Neural cell (in vitro differentiated cells): ENCODE results near the gene GAREM1. TPM values are rescaled to one million over a fixed set of nuclear protein-coding genes. Genes with fewer than 3 reads are reported as not detected.

Experiments
- H2AFZ ChIP-seq: fragments of 200-600, 300-800 bp; sonication (generic), shearing (Covaris generic); 2 replicates; pipeline ENCODE4 v1.6.0; 2014; ENCODE audit warnings: low read depth, mild to moderate bottlenecking, antibody characterized with exemption, low read length, moderate library complexity
- H3F3A ChIP-seq: fragments of 200-600 bp; shearing (Covaris generic); 2 replicates; pipeline ENCODE4 v1.6.1; 2016; ENCODE audit warnings: mild to moderate bottlenecking, moderate library complexity, mixed read lengths, antibody characterized with exemption, low read length; ENCODE audit not compliant: insufficient read depth, poor library complexity, severe bottlenecking
- H3K27ac ChIP-seq: fragments of 200-600, 300-800 bp; sonication (generic), shearing (Covaris generic); 2 replicates; pipeline ENCODE4 v1.5.1; 2014; ENCODE audit warnings: mild to moderate bottlenecking, low read length, moderate library complexity
- H3K27me3 ChIP-seq: fragments of 300-800, 200-600 bp; sonication (generic), shearing (Covaris generic); 2 replicates; pipeline ENCODE4 v1.6.0; 2014; ENCODE audit warnings: mild to moderate bottlenecking, low read depth, low read length, moderate library complexity; ENCODE audit not compliant: insufficient read depth
- H3K36me3 ChIP-seq: fragments of 300-800, 200-600 bp; sonication (generic), shearing (Covaris generic); 2 replicates; pipeline ENCODE4 v1.5.1; 2014; ENCODE audit warnings: mild to moderate bottlenecking, antibody characterized with exemption, low read length, moderate library complexity; ENCODE audit not compliant: insufficient read depth
- H3K4me2 ChIP-seq: fragments of 300-800, 200-600 bp; sonication (generic), shearing (Covaris generic); 2 replicates; pipeline ENCODE4 v1.6.0; 2014; ENCODE audit warnings: mild to moderate bottlenecking, low read length
- H3K4me3 ChIP-seq: fragments of 300-800, 200-600 bp; sonication (generic), shearing (Covaris generic); 2 replicates; pipeline ENCODE4 v1.5.1; 2014; ENCODE audit warnings: mild to moderate bottlenecking, low read length, moderate library complexity
- H3K79me2 ChIP-seq: fragments of 200-600 bp; shearing (Covaris generic); replicated peaks from 2 replicates; pipeline ENCODE4 v1.6.0; 2014; ENCODE audit warnings: mild to moderate bottlenecking, low read length, moderate library complexity; ENCODE audit not compliant: insufficient read depth
- H3K9ac ChIP-seq: fragments of 300-800, 200-600 bp; sonication (generic), shearing (Covaris generic); 2 replicates; pipeline ENCODE4 v1.6.1; 2016; ENCODE audit warnings: mild to moderate bottlenecking, low read length, mixed read lengths
- H3K9me2 ChIP-seq: fragments of 200-600 bp; shearing (Covaris generic); 2 replicates; pipeline ENCODE4 v1.6.1; 2016; ENCODE audit warnings: mild to moderate bottlenecking, low read length, mixed read lengths; ENCODE audit not compliant: insufficient read depth
- H3K9me3 ChIP-seq: fragments of 200-600, 300-800 bp; sonication (generic), shearing (Covaris generic); 2 replicates; pipeline ENCODE4 v1.6.1; 2016; ENCODE audit warnings: mild to moderate bottlenecking, mixed run types, low read length, moderate library complexity, mixed read lengths
- H4K20me1 ChIP-seq: fragments of 200-600 bp; shearing (Covaris generic); 2 replicates; pipeline ENCODE4 v1.6.1; 2016; ENCODE audit warnings: mild to moderate bottlenecking, mixed run types; ENCODE audit not compliant: insufficient read depth
- EP300 ChIP-seq: fragments of 450-650 bp; conservative IDR thresholded peaks from 2 replicates; pipeline ENCODE4 v1.6.1; 2014; ENCODE audit warnings: antibody characterized with exemption, mild to moderate bottlenecking, moderate library complexity; ENCODE audit not compliant: poor library complexity, severe bottlenecking
- EZH2 ChIP-seq: fragments of 200-600, 300-800 bp; shearing (Covaris generic), sonication (generic); IDR thresholded peaks from 2 replicates; pipeline ENCODE4 v1.6.1; 2014; ENCODE audit warnings: antibody characterized with exemption, low read length, borderline replicate concordance, mild to moderate bottlenecking; ENCODE audit not compliant: insufficient read depth, poor library complexity, severe bottlenecking
- MXI1 ChIP-seq: fragments of 450-650 bp; conservative IDR thresholded peaks from 2 replicates; pipeline ENCODE4 v1.6.1; 2014; ENCODE audit warnings: antibody characterized with exemption, mild to moderate bottlenecking; ENCODE audit not compliant: poor library complexity, severe bottlenecking
- POLR2AphosphoS5 ChIP-seq: IDR thresholded peaks from 2 replicates; pipeline ENCODE4 v1.6.1; 2012
- RAD21 ChIP-seq: fragments of 450-650 bp; conservative IDR thresholded peaks from 2 replicates; pipeline ENCODE4 v1.6.1; 2014; ENCODE audit warnings: antibody characterized with exemption, mild to moderate bottlenecking, moderate library complexity
- SMC3 ChIP-seq: fragments of 450-650 bp; conservative IDR thresholded peaks from 2 replicates; pipeline ENCODE4 v1.6.1; 2014; ENCODE audit warnings: antibody characterized with exemption, mild to moderate bottlenecking, moderate library complexity; ENCODE audit not compliant: poor library complexity
- TAF1 ChIP-seq: IDR thresholded peaks from 2 replicates; pipeline ENCODE4 v1.6.1; 2012; ENCODE audit warnings: low read depth
- polyA plus RNA-seq: library from polyadenylated mRNA; depleted of rRNA; stranded (reverse); fragments of >200 nt; gene quantifications from 2 replicates; pipeline ENCODE4 v1.2.3, GENCODE V29; 2014
- TF ChIP-seq, protein P1 (sequence below): fragments of 450-650 bp; IDR thresholded peaks from 2 replicates; pipeline ENCODE4 v1.5.1; 2014; ENCODE audit warnings: antibody characterized with exemption, mild to moderate bottlenecking, moderate library complexity; ENCODE audit not compliant: poor library complexity, severe bottlenecking
- TF ChIP-seq, protein P2 (sequence below): IDR thresholded peaks from 2 replicates; pipeline ENCODE4 v1.6.1; 2012; ENCODE audit warnings: borderline replicate concordance

GAREM1 gene
- polyA plus RNA-seq, 1 donor from 2014 or later, result 1.3 TPM

DNA sequence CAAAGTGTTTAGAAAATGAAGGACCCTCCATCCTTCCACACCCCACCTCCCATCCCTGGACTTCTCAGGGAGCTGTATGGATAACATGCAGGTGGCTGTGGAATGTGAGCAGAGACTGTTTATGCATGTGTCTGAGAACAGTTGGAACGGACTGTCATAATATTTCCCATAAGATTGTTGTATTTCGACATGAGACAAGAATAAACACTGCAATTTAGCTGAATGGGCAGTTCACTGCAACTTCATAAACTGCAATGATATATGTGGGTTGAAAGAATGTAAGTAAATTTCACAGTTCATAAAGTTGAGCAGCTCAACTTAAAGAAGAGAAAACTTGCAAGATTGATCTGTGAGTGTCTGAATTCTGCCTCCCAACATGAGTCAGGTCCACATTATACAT is 206.3 kb downstream of the GAREM1 start:
- Histone ChIP-seq H3K79me2 (no peaks in the 10 kb centered on the region), H3K9me2 (no peaks in the 10 kb centered on the region), H3K4me2 (no peak overlapping the region), H3K9ac (no peak overlapping the region), H3F3A (no peaks in the 10 kb centered on the region), H3K27ac (no peak overlapping the region), H2AFZ (no peak overlapping the region), H4K20me1 (no peaks in the 10 kb centered on the region), H3K27me3 (no peaks in the 10 kb centered on the region), H3K9me3 (no peaks in the 10 kb centered on the region), H3K36me3 (no peaks in the 10 kb centered on the region), H3K4me3 (no peak overlapping the region)
- TF ChIP-seq EP300, result no peak
- no peak for TF ChIP-seq EZH2
- TF ChIP-seq, protein P1, sequence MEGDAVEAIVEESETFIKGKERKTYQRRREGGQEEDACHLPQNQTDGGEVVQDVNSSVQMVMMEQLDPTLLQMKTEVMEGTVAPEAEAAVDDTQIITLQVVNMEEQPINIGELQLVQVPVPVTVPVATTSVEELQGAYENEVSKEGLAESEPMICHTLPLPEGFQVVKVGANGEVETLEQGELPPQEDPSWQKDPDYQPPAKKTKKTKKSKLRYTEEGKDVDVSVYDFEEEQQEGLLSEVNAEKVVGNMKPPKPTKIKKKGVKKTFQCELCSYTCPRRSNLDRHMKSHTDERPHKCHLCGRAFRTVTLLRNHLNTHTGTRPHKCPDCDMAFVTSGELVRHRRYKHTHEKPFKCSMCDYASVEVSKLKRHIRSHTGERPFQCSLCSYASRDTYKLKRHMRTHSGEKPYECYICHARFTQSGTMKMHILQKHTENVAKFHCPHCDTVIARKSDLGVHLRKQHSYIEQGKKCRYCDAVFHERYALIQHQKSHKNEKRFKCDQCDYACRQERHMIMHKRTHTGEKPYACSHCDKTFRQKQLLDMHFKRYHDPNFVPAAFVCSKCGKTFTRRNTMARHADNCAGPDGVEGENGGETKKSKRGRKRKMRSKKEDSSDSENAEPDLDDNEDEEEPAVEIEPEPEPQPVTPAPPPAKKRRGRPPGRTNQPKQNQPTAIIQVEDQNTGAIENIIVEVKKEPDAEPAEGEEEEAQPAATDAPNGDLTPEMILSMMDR, result no peak
- TF ChIP-seq RAD21, result no peak
- TF ChIP-seq POLR2AphosphoS5, result no peak
- no peak for TF ChIP-seq SMC3
- TF ChIP-seq, protein P2, sequence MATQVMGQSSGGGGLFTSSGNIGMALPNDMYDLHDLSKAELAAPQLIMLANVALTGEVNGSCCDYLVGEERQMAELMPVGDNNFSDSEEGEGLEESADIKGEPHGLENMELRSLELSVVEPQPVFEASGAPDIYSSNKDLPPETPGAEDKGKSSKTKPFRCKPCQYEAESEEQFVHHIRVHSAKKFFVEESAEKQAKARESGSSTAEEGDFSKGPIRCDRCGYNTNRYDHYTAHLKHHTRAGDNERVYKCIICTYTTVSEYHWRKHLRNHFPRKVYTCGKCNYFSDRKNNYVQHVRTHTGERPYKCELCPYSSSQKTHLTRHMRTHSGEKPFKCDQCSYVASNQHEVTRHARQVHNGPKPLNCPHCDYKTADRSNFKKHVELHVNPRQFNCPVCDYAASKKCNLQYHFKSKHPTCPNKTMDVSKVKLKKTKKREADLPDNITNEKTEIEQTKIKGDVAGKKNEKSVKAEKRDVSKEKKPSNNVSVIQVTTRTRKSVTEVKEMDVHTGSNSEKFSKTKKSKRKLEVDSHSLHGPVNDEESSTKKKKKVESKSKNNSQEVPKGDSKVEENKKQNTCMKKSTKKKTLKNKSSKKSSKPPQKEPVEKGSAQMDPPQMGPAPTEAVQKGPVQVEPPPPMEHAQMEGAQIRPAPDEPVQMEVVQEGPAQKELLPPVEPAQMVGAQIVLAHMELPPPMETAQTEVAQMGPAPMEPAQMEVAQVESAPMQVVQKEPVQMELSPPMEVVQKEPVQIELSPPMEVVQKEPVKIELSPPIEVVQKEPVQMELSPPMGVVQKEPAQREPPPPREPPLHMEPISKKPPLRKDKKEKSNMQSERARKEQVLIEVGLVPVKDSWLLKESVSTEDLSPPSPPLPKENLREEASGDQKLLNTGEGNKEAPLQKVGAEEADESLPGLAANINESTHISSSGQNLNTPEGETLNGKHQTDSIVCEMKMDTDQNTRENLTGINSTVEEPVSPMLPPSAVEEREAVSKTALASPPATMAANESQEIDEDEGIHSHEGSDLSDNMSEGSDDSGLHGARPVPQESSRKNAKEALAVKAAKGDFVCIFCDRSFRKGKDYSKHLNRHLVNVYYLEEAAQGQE, result no peak
- no peak for TF ChIP-seq MXI1
- TF ChIP-seq TAF1, result no peak

DNA sequence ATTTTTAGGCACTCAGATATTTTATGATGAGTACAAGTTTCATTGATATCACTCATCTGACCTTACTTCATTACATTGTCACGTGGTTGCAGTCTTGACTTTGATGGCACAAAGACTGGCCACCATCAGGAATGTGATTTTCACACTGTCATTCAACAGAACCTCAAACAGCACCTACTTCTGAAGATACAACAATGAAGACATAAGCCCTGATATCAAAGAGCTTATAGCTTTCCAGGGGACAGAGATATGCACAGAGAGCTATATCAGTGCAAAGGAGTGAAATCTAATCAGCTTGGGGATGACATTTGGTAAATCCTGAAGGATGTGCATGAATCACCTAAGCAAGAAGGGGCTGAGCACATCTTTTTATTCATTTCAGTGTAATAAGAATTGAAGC is 208.6 kb downstream of the GAREM1 start:
- Histone ChIP-seq H3K9ac (no peak overlapping the region), H3K27me3 (no peaks in the 10 kb centered on the region), H3K9me3 (no peaks in the 10 kb centered on the region), H3F3A (no peaks in the 10 kb centered on the region), H4K20me1 (no peaks in the 10 kb centered on the region), H3K4me3 (no peak overlapping the region), H3K27ac (no peak overlapping the region), H3K79me2 (no peaks in the 10 kb centered on the region), H3K4me2 (no peak overlapping the region), H3K9me2 (no peaks in the 10 kb centered on the region), H2AFZ (no peak overlapping the region), H3K36me3 (no peaks in the 10 kb centered on the region)
- TF ChIP-seq EZH2 (no peak), RAD21 (no peak), MXI1 (no peak), EP300 (no peak), SMC3 (no peak), POLR2AphosphoS5 (no peak), TAF1 (no peak)
- TF ChIP-seq, protein P2, result no peak
- TF ChIP-seq, protein P1, result no peak
